K562 treated with DMSO at 1 percent for 12 hours (cell line): ENCODE results near the gene CTSK. TPM values are rescaled to one million over a fixed set of nuclear protein-coding genes. Genes with fewer than 3 reads are reported as not detected.

Experiments used
- total RNA-seq: library from RNA; unstranded; fragments of 300-600 nt; gene quantifications from 2 replicates; pipeline ENCODE4 v1.2.3, GENCODE V29; 2022; ENCODE audit not compliant: insufficient read depth

Gene CTSK
- 4.5 and 11.5 TPM in 2 replicates for total RNA-seq

GRCh38 chr1:150808121-150808520 lies at the start of gene CTSK:
Gene CTSK, minus strand, starts transcription at chr1:150808260. Its CDS starts 1,455 bp downstream, at chr1:150806805.

GRCh38 chr1:150765296-150765976 lies 42.6 kb downstream of the CTSK start, which contains the start of gene CTSS:
Gene CTSS, minus strand, starts transcription at chr1:150765778. Its CDS starts 1,015 bp downstream, at chr1:150764763.

Other genes with a start within 250 kb of the CTSK start
- gene MCL1, start 228.7 kb downstream of the CTSK start, total RNA-seq: 39.2 and 95.7 TPM in 2 replicates
- 124 and 135 TPM in 2 replicates for gene ENSA, start 178.6 kb downstream of the CTSK start, total RNA-seq
- gene GOLPH3L, start 111.1 kb downstream of the CTSK start, total RNA-seq: 10.3 and 28.4 TPM in 2 replicates
- gene HORMAD1, start 87.4 kb downstream of the CTSK start, total RNA-seq: not detected in 2 replicates
- 19.7 and 29.9 TPM in 2 replicates for gene CTSS, start 42.5 kb downstream of the CTSK start, total RNA-seq
- gene ARNT, start 68.3 kb upstream of the CTSK start, total RNA-seq: 8.4 and 35.1 TPM in 2 replicates
- not detected in 2 replicates for gene CTXND2, start 78.9 kb upstream of the CTSK start, total RNA-seq
- gene SETDB1, start 118.1 kb upstream of the CTSK start, total RNA-seq: 15.8 and 26.4 TPM in 2 replicates
- gene CERS2, start 166.6 kb upstream of the CTSK start, total RNA-seq: 129 and 225 TPM in 2 replicates
- 1.9 and 9.1 TPM in 2 replicates for gene ANXA9, start 174.0 kb upstream of the CTSK start, total RNA-seq
- gene MINDY1, start 198.6 kb upstream of the CTSK start, total RNA-seq: 5.7 and 18.8 TPM in 2 replicates
- gene PRUNE1, start 200.2 kb upstream of the CTSK start, total RNA-seq: 12.8 and 32.1 TPM in 2 replicates
- gene BNIPL, start 228.3 kb upstream of the CTSK start, total RNA-seq: 1.4 and 3.2 TPM in 2 replicates
- gene C1orf56, start 239.5 kb upstream of the CTSK start, total RNA-seq: 2.7 and 4.8 TPM in 2 replicates